ENCODE measurements around the gene LMBRD2.
A peak's percentile ranks its signal among the peaks of the same experiment; 100 is the strongest.
"Not testable (repeated sequence)": the region's sequence is repeated elsewhere in the genome, so short reads cannot be mapped to it uniquely, and the experiment has no call there.

LMBRD2 gene
- 30.0 to 104 (median 72.0) reads per million in 18 experiments for total RNA-seq

DNA sequence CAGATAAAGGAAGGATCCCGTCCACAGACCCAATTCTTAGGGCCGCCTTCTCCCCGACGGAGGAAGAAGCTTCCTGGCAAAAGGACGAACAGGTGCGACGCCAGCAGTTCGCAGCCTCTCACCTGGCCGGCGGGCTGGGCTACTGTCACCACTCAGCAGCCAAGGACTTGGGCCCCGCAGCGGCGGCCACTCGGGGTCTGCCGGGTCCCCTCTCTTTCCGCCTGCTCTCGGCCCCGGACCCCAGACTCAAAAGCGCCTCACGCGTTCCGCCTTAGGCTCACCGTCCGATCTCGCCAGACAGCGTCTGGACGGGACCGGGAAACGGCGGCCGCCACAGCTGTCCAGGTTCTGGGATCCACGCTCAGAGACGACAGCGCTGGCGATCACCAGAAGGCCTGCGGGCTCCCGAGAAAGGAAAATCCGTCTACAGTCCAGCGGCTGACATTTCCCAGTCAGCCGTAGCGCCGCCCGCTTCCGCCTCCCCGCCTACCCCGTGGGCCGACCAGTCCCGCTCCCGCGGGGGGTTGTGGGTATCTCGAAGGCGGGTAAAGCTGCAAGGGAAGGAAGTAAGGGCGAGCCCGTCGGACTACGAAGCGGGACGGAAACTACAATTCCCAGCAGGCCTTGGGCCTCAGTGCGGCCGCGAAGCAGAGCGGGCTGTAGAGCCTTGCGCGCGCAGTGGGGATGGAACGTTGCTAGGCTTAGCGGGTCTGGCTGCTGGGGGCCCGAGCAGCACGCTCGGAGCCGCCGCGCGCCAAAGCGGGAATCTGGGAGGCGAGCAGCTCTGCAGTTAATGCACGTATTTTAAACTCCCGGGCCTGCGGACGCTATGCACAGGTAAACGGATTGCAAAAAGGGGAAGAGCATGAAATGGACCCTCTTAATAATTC is at the start of gene LMBRD2, which contains the start of gene SKP2:
LMBRD2 (minus strand) TSS at position 454 of the 890 bp plus-strand sequence. CDS start 8,538 bp downstream, outside the sequence.
SKP2 (plus strand) TSS at position 678 of the 890 bp plus-strand sequence; CDS start at position 830, 152 bp downstream.
- peak; percentile 97 to 98 for DNase-seq

- no peak for DNase-seq
Measured at GRCh38 chr5:36200513-36200912, 48.8 kb upstream of the LMBRD2 start.

DNA sequence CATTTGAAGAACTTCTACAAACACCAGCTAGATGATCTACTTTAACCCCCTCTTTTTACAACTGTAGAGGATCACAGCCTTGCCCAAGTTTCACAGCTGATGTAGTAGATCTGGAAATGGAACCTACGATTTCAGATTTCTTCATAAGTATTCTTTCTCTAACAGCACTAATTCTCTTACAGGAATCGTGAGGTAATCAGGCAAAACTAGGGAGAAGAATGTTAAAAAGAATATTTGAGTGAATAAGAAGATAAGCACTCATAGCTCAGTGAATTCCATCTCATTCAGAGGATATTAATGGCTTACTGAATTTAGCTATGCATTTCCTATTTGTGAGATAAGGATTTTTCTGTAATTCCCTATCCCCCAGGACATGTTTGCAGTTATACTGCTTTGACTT is 47.9 kb upstream of the LMBRD2 start:
- no peak for DNase-seq

GRCh38 chr5:36198783-36199182 is 47.1 kb upstream of the LMBRD2 start:
- DNase-seq: not testable (repeated sequence)

GRCh38 chr5:36198281-36198680 is 46.6 kb upstream of the LMBRD2 start:
- DNase-seq: no peak

- DNase-seq: no peak
Measured at GRCh38 chr5:36193746-36194145, 42.1 kb upstream of the LMBRD2 start.

DNA sequence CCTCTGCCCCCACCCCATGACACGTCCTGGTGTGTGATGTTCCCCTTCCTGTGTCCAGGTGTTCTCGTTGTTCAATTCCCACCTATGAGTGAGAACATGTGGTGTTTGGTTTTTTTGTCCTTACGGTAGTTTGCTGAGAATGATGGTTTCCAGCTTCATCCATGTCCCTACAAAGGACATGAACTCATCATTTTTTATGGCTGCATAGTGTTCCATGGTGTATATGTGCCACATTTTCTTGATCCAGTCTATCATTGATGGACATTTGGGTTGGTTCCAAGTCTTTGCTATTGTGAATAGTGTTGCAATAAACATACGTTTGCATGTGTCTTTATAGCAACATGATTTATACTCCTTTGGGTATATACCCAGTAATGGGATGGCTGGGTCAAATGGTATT is 32.7 kb upstream of the LMBRD2 start:
- DNase-seq: not testable (repeated sequence)

DNA sequence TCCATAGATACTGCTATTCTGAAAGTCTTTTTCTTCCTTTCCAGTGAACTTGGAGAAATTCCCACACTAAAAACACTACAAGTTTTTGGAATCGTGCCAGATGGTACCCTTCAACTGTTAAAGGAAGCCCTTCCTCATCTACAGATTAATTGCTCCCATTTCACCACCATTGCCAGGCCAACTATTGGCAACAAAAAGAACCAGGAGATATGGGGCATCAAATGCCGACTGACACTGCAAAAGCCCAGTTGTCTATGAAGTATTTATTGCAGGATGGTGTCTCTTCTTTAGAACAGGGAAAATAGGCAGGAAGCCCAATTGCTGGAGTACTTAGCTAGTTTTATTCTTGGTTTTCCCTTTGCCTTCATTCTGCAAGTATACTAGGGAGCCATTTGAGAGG is 30.1 kb upstream of the LMBRD2 start:
- no peak for DNase-seq

GRCh38 chr5:36180556-36181350 is 29.1 kb upstream of the LMBRD2 start:
- DNase-seq: no peak

- DNase-seq: no peak
Measured at GRCh38 chr5:36179950-36180349, 28.3 kb upstream of the LMBRD2 start.

DNA sequence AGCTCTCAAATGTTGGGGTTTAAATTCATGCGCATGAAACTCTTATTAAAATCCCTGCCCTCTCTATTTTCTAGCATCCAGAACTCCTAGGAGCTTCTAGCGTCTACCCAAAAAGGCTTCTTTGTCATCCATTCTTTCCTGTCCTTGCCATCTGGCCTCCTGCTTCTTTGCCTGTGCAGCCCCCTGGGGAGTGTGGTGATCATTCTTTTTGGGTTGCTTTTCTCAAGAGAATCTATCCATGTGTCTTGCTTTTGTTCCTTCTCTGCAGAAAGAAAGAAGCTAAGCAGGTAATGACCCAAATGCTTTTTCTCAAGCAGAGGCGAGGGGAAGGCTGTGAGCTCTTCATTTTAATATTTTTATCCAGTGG is 26.8 kb upstream of the LMBRD2 start:
- DNase-seq: no peak

- DNase-seq: peak; percentile 7 to 17
Measured at GRCh38 chr5:36177715-36178523, 26.2 kb upstream of the LMBRD2 start.

GRCh38 chr5:36177154-36177553 is 25.5 kb upstream of the LMBRD2 start:
- DNase-seq: no peak

GRCh38 chr5:36175043-36175442 is 23.4 kb upstream of the LMBRD2 start:
- no peak for DNase-seq

DNA sequence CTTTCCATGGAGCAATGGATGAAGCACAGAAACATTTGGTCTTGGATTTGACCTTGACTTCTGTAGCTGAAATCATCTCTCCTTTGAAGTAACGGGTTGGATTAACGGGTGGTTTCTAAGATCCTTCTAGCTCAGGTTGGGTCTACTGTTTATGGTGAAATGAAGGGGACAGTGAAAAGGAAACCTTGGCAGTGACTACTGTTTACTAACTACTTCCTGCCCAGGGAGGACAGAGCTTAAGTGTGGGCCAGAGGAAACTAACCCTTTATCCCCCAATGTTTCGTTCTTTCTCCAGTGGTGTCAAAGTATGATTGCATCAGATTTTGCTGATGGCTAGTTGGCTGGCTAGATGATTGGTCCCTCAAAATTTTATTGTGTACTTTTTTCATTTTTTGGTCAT is 22.4 kb upstream of the LMBRD2 start:
- DNase-seq: no peak

DNA sequence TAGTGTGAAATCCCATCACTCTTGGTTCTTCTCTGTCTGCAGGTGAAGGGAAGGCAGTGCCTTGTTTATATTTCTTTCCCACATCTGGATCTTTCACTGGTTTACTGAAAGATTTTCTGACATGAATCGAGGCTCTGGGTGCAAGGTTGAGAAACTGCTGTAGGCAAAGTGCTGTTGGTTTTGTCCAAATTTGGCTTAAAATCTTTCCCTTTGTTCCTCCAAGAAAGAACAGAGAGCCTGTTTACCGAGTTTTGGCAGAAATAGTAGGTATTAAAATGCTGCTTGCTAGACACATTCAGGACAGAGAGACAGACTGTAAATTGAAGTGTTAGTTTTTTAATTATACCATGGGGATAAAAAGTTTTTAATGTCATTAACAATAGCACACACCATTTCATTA is 21.7 kb upstream of the LMBRD2 start:
- DNase-seq: no peak

- DNase-seq: no peak
Measured at GRCh38 chr5:36172599-36172998, 20.9 kb upstream of the LMBRD2 start.

DNA sequence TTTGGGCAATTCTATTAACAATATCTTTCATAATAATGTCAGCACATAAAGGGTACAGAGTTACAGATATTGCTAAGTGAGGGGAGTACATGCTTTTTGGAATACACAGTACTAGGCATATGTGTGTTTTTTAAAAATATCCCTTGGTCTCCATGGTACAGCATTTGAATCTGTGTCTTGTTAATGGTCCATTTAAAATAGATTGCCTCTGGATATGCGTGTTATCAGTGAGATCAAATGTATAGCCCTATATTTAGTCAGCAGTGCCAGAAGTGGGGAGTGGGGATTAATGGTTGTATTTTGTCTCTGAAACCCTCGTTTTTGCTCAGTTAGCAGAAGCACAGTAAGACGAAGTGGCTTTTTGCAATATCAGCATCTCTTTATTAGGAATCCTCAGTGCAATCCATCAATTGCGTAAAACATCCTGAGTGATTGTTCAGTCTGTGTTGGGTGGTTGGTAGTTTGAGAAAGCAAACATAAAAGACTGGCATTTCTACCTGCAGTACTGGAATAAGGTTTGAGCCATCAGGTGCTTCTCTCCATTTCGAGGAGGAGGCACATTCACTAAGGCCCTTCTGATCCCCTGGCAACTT is 19.2 kb upstream of the LMBRD2 start:
- no peak for DNase-seq

DNA sequence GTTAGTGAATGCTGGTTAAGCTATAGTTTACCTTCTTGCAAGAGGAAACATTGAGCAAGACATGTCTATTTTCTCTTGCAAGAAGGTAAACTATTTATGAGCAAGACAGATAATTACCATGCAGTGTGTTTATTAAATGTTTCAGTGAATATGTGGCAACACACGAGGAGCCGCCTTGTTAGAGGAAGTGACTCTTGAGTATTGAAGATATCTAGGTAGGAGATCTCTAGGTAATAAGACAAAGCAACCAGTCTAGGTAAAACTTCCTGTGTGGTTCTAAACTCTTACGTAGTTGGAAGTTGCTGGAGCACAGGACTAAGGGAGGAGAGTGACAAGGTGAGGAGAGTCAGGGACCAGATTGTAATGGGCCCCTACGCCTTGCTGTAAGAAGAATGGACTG is 17.1 kb upstream of the LMBRD2 start:
- DNase-seq: no peak

DNA sequence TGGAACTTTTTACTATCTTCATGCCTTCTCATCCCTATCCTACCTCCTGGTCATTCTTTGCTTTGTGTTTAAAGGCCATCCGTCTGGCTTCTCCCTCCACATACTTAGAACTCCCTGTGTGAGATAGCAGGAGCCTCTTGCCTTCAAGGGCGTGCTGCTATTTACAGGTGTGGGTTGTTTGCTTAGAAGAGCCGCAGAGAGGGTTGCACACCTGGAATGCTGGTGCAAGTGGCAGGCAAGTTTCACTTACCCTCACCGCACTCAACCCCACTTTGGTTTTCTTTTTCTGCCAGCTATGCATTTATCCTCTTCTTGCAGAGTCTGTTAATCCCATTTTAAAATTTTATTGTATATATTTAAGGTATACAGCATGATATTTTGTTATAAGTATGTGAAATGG is 12.8 kb upstream of the LMBRD2 start:
- DNase-seq: no peak

DNA sequence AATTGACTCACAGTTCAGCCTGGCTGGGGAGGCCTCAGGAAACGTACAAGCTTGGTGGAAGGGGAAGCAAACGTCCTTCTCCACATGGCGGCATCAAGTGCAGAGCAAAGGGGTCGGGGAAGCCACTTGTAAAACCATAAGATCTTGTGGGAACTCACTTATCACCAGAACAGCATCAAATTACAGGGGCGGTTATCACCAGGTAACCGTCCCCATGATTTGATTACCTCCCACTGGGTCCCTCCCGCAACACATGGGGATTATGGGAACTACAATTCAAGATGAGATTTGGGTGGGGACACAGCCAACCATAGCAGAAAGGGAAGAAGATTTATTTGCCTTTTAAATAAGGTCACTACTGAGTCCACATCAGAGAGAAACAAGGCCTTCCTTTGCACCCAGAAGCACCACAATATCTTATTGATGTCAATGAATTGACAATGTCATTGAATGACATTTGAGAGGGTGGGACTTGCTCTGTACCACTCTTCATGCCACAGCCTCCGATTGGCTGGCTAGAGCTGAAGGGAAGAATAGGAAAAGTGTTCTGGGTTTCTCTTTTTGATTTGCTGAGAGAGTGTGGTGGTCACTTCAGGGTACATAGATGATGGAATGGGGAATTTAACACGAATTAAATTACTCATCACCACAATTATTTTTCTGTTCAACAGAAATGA is 11.3 kb upstream of the LMBRD2 start:
- DNase-seq: no peak

- no peak for DNase-seq
Measured at GRCh38 chr5:36161361-36161760, 9.7 kb upstream of the LMBRD2 start.
